CD1c-positive myeloid dendritic cell (primary cell): ENCODE measurements around the gene MCC.
A peak's percentile ranks its signal among the peaks of the same experiment; 100 is the strongest.
"Not testable (repeated sequence)": the region's sequence is repeated elsewhere in the genome, so short reads cannot be mapped to it uniquely, and the experiment has no call there.

Experiments
- DNase-seq: peaks from one replicate; pipeline ENCODE4 v3.0.0-alpha.2; 2016; ENCODE audit errors: extremely low spot score

MCC gene

DNA sequence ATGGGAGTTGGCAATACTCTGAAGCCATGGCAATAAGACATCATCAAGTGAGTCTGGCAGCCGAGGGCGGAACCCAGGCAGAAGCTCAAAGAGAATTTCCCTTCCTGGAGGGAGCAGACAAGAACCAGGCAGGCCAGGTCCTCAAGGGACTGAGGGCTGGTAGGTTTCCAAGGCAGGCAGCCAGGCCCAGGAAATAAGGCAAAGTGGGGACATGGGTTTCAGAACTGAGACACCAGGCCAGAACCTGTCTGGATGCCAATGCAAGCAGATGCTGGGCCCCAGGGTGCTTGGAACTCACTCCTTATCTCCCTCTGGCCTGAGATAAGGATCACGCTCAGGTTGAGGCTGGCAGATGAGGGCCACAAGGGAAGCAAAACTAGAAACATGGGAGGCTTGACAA, 62.3 kb downstream of the MCC start:
- no peak for DNase-seq

DNA sequence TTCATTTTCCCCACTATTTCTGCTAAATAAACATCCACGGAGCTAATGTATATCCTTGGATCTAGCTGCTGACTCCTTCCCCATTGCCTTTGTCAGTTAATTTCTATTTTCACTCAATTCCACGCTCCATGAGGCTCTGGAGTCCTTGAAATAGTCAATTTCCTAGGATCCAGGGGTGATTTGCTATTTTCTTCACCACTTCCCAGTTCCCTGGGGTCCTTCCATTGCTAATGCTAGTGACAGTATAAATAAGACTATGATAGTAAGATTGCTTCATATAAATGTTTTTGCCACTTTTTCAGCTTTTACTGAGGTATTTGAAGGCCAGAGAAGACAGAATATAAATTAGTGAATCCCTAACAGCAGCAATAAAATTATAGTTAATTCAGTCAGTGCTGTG, 66.6 kb downstream of the MCC start:
- DNase-seq: no peak

DNA sequence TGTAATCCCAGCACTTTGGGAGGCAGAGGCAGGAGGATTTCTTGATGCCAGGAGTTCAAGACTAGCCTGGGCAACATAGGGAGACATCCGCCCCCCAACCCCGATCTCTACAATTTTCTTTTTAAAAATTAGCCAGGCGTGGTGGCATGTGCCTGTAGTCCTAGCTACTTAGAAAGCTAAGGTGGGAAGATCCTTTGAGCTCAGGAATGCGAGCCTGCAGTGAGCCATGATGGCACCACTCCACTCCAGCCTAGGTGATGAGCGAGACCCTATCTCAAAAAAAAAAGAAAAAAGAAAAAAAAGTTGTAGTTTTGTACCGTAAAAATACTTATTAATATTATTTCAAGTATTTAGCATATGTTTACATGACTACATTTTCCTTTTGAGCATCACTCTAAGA, 82.7 kb downstream of the MCC start:
- DNase-seq: no peak

DNA sequence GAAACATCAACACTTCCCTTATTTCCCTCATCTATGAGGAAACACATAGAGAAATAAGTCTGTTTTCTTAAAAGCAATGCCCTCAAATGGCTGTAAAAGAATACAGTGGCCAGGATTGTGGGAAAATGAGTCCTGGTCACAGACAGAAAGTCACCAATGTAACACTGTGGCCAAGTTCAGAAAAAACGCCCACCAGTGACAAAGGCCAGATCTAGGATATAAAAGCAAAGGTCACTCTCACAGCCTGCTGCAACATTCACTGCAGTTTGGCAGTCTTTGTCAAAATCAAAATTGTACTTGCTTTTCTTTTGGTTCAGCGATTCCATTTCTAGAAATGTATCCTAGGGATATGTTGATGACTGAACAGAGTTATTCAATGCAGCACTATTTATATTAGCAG, 84.0 kb downstream of the MCC start:
- DNase-seq: no peak

DNA sequence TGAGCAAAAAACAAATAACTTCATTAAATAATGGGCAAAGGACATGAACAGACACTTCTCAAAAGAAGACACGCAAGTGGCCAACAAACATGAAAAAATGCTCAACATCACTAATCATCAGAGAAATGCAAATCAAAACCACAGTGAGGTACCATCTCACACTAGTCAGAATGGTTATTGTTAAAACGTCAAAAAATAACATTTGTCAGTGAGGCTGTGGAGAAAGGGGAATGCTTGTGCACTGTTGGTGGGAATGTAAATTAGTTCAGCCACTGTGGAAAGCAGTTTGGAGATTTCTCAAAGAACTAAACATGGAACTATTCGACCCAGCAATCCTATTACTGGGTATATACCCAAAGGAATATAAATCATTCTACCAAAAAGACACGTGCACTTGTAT, 90.3 kb downstream of the MCC start:
- DNase-seq: not testable (repeated sequence)

DNA sequence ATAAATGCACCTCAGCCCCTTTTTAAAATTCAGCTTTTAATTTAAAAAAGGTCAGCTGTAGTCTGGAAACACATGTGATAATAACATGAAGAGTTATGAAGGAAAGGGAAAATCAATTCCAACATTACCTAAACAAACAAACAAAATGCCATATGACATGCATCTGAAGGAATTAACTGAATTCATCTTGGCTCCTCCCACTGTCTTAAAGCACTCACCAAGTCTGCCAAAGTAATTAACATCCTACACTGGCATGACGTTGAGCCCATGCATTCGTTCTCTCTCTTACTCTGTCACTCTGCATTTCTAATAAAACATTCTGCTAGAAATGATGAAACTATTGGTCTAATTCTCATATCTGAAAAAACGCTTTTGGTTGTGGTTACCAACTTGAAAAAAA, 91.2 kb downstream of the MCC start:
- no peak for DNase-seq

DNA sequence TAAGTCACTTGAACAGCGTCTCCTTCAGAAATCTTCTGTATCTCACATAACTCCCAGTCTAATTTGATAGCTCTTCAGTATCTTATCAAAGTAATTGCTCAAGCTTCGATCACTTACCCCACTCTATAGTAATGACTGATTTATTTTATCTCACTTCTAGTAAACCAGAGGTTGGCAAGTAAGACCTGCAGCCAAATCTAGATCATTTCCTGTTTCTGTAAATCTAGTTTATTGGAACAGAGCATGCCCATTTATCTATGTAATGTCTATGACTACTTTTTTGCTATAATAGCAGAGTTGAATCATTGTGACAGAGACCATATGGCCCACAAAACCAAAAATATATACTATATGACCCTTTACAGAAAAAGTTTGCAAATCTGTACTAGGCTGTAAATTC, 93.6 kb downstream of the MCC start:
- no peak for DNase-seq

DNA sequence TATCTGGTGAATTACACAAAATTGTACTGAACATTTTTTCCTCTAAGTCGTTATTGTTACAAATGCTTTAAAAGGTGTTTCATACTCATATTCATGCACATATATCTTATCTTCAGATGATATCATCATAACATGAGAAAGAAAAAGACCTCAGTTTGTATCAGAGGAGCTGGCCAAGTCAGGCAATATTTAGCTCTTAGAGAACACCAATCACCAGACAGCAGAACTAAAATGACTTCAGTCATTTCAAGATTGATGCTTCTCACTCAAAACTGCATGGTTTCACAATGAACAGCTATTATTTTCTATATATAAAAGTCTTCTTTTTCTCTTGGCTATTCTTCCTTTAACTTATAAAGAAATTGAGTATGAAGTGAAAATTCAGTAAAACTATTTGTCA, 98.0 kb downstream of the MCC start:
- no peak for DNase-seq

DNA sequence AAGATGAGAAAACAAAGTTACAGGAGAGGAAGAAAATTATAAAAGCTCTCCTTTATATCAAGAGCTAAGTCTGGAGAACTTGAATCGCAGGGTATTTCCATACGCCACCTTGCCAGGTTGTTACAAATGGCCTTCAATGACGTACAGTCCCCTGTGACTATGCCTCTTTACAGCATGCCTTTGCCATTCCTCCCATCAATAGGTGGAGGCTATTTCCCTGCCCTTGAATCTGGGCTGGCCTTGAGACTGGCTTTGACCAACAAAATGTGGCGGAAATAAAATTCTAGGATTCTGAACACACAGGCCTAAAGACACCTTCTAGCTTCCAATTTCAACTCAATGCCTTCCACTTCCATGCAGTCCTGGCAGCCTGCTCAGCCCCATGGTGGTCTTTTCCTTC, 99.1 kb downstream of the MCC start:
- no peak for DNase-seq

DNA sequence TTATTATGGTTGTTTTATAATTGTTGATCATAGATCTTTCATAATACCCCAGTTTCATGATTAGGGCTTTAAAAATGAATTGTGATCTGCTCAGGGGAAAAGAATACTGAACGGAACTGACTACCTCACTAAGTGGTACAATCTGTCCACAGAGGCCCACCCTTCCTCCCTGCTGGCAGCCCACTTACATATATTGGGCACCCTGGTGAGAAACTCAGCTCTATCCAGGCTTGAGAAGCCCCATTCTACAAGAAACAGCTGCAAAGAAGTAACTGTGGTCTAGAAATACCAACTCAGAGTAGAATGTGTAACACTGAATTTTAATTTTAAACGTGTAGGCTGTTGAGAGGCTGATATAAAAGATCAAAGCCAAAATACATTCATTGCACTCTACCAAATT, 100.4 kb downstream of the MCC start:
- DNase-seq: no peak

DNA sequence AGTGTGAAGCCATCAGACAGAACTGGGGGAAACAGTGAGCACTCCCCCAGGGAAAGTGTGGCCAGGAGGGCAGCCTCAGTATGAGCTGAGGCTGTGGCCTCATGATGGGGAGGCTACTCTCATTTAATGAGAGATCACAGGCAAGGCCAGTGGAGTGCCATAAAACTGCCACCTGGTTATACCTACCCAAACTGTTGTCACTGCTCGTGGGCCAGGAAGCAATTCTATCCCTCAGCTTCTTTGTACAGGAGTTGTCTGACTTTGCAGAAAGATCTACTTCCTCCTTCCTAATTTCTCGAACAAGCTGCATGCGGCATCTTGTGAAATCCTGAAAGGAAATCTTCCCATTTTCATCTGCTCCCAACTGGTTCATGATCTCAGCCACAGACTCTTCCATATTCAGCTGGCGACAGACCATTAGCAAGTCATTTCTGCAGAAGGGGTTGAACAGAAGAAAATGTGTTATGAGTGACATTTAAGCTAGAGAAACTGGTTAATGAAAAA, 103.4 kb downstream of the MCC start:
- no peak for DNase-seq

DNA sequence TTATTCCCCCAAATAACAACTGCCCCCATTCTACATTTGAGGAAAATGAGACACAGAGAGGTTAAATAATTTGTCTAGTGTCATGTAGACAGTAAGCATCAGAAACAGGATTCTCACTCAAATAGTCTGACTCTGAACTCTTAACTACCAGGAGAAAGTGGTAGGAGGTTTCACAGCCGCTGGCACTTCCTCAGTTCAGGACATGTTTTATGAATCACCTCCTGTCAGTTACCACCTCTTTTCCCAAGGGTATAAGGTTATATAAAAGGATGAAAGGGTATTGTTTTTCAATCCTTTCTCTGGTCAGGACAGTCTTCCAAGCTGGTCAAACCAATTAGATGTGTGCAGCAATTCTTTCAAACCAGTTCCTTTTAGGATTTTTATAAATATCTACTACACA, 105.5 kb downstream of the MCC start:
- DNase-seq: no peak

DNA sequence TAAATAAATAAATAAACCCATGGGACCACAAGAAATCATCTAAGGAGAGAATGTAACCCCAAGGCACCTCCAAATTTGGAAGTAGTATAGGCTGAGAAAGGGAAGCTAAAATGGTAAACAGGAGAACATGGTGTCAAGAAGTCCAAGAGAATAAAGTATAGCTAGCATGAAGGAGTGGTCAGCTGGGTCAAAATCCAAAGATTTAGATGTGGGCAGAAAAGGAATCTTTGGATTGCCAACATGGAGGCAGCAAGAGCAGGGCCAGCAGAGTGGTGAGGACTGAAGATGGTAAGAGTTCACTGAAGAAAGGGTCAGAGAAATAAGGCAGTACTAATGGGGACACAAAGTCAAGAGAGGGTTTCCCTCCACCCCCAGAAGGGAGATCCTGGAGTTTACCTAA, 106.5 kb downstream of the MCC start:
- DNase-seq: no peak

DNA sequence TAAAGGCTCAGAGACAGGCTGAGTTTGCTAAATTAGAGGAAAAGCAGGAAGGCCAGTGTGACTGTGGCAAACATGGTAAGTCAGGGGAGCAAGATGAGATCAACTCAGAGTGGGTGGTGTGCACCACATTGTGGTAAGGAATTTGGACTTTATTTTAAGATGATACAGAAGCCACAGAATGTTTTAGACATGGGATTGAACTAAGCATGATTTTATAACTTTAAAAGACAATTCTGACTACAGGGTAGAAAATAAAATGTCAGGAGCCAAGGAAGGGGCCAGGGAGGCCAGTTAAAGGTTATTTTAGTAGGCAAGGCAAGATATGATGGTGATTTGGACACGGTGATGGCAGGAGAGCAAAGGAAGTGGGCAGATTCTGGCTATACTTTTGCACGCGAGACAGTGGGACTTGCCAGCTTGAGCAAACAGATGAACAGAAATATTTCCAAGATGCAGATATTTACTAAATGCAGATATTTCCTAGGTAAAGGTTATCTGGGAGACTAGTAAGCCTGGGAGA, 107.4 kb downstream of the MCC start:
- DNase-seq: no peak

DNA sequence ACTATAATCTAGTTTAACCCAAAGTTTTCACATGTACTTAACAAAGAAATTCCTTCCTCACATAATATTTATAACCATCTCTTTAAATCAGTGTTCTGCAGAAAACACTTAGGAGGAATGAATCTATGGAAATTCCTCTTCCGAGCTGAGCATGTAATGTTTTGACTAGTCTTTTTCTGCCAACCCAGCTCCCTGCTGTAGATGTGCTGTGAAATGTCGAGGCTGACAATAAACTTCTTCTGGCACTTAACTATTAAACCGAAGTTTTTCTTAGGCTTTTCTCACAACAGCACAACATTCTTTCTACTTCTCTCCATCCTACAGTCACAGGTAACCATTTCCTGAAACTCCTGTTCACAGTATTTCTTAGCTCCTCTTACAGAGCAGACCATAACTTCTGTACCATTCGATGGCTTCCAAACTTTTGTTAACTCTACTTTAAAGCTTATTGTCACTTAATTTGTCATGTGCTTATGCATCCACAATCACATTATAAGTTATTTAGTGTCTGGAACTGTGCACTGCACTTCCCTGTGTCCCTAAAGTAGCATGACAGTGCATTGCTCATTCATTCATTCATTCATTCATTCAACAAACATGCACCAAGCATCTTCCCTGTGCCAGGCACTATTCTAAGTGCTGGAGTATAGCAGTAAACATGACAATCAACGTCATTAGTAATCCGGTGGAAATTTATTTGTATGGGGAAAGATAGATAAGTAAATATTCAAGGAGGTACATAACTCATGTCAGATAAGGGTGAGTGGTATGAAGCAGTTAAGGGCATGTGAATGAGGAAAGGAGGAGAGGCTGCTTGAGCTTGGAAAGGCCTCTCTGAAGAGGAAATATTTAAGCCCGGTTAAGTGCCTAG, 108.1 kb downstream of the MCC start:
- DNase-seq: no peak

DNA sequence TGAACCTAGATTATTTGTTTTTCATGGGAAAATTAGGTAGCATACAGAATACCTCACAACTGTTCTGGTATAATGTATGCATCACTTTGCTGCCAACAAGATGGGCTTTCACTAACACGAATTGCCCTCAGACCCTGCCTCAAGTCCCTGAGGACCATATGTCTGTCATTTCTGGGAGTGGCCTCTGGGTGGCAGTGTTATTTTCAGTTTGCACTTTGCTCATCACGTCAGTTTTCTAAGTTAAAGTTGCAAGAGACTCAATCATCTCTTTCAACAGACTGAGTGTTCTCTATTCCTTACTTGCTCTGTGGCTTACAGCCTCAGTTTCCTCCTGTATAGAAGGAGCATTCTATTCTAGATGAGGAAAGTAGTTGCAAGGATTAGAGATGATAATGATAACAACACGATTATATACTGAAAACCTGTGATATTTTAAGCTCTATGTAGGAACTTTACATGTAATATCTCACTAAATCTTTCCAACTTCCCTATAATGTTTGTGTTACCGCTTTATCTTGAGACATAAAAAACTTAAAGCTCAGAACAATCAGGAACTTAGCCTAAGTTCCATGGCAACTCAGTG, 109.2 kb downstream of the MCC start:
- DNase-seq: peak; percentile 62

DNA sequence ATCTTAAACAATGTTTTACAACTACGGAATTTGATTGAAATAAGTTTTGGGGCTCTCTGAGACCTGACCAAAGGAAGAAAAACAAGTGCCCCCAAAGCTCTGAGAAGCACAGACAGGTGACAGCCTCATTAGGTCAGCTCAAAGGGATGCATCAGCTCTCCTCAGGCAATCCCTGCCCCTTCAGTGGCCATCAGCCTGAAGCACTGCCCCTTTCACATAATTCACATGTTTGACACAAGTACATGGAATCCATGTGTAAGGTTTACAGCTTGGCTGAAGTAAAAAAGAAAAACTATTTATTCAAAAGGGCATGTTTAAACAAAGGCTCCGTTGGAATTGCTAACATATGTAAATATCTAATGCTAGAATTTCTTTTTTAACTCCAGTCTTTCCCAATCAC, 109.7 kb downstream of the MCC start:
- DNase-seq: no peak

DNA sequence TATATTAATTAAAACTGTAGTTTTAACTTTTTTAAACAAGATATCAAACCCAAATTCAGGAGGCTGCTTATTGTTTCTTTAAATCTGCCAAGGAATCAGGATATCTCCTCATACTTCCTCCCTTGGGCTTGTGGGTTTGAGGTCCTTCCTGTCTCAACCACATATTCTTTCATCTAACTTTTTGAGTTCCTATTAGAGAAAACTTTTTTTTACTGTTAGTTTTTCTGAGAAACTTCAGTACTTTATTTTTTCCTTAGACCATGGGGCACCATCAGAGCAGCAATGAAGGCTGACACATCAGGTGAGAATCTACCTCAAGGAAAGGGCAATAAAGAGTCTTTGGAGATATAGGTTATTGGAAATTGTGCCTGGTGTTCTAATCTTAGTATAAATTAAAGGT, 110.2 kb downstream of the MCC start:
- DNase-seq: no peak

DNA sequence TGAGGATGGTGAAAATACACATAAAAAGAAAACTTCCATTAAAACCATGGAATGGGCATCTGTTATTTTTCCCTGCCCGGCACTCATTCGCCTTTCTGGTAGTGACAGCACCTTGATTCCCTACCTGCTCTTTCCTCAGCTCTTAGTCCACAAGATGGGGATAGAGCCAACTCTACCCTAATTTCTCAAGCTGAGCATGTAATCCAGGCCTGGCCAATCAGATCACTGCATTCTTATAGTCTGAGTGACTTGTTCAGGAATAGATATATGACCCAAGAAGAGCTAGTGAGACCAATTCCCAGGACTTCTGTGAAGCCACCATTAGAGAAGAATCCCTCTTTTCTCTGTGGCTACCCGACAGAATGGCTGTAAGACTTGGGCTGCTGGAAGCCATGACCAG, 111.6 kb downstream of the MCC start:
- no peak for DNase-seq

DNA sequence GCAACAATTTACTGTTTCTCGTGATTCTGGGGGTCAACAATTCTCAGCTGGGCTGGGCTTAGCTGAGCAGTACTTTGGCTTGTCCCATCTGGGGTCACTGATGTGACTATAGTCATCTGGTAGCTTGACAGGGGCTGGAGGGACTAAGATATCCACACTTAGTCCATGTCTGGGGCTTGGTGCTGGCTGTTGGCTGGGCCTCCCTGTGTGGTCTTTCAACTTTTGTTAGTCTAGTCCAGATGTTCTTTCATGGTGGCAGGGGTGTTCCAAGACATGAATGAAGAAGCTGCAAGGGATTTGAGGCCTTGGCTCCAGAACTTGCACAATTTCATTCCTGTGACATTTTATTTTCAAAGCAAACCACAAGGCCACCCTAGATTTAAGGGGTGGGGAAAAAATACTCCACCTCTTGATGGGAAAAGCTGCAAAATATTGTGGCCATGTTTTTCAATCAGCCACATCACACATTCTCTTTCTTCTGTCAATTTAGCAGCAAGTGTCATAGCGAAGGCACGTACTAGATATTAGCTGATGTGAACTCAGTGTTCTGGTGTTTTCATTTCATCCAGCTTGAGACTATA, 112.7 kb downstream of the MCC start:
- no peak for DNase-seq

DNA sequence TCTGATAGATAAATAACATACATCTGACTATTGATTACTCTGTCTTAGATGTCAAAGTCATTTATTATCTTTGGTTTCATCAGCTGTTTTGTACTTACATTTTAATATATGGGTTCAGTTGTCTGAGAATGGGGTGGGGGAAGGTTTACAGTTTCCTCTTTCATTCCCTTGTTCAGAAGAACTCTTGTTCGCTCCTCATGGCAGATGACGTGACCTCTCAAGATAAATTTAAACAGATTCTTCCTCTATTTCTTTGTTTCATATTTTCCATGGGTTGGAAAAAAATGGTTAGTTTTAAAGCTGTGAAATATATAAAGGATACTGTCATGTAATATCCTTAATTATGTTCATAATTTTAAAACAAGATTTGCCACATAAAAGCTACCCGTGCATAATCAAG, 114.8 kb downstream of the MCC start:
- no peak for DNase-seq

DNA sequence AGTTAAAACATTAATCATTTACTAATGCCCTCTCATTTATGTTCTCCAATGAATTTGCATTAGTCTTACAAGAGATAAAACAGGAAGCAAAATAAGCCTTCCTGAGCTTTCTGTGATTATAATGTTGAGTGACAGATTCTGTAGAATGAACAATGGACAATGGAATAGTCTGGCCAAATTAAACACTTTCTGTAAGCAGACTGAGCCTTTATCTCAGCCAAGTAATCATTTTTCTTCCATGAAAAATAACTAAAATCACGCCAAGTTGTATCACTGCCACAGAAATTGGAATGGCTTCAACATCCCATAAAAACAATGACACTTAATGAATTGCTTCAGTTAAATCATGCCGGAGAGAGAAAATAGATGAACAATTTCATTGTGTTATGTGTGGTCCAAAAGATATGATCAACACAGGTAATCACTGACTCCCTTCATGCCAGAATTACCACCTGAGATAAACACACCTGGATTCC, 116.5 kb downstream of the MCC start:
- no peak for DNase-seq

DNA sequence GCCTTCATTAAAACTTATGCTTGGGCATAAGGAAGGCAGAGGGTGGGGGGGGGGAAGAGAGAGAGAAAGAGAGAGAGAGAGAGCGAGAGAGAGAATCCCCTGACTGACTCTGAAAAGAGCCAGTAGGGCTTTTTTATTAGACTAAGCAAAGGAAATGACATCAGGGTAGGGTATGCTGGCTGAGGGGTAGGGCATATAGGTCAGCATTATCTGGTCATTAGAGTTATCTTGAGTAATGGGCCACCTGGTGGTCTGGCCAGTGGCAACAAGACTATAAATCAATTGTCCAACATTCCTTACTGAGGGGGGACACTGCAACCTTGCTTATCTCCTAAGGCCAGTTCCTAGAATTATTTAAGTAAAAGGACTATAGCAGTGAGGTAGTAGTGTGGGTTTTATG, 120.7 kb downstream of the MCC start:
- no peak for DNase-seq
